H1 (cell line): ENCODE measurements around the gene NKPD1. TPM values are rescaled to one million over a fixed set of nuclear protein-coding genes. Genes with fewer than 3 reads are reported as not detected.

Source experiments
- CTCF ChIA-PET: fragments of 300-600 bp; sonication (Branson Sonifier 250); formaldehyde crosslinking; loops from one replicate; lab custom pipeline; 2021; ENCODE audit not compliant: partially characterized antibody; lab: Charles Lee
- POLR2A ChIA-PET: fragments of 300-600 bp; sonication (Branson Sonifier 250); formaldehyde crosslinking; loops from one replicate; lab custom pipeline; 2021; ENCODE audit warnings: inconsistent platforms; ENCODE audit not compliant: partially characterized antibody; lab: Charles Lee
- DNase-seq, 2 experiments: peaks; one replicate each; pipeline versions ENCODE4 v3.0.0 to v3.0.0-alpha.2; 2010 to 2022; ENCODE audit warnings: low spot score in 2 of 2, low read depth in 1 of 2, mixed read lengths in 1 of 2
- FAIRE-seq: peaks from 2 replicates; lab custom pipeline; 2011; peaks lifted over from hg19 to GRCh38; lab: Jason Lieb, UNC
- H2AFZ ChIP-seq: 2 replicates; pipeline ENCODE4 v1.8.1; 2012; ENCODE audit warnings: low read length, inconsistent platforms
- H2AK5ac ChIP-seq: 2 replicates; pipeline ENCODE4 v1.6.1; 2013; ENCODE audit warnings: low read depth, low read length
- H2BK120ac ChIP-seq: replicated peaks from 2 replicates; pipeline ENCODE3; 2013; ENCODE audit warnings: low read depth, low read length, inconsistent platforms
- H2BK12ac ChIP-seq: 2 replicates; pipeline ENCODE4 v1.6.1; 2013; ENCODE audit warnings: low read depth, low read length
- H2BK15ac ChIP-seq: 2 replicates; pipeline ENCODE4 v1.6.1; 2013; ENCODE audit warnings: low read length
- H2BK20ac ChIP-seq: 2 replicates; pipeline ENCODE4 v1.6.1; 2013; ENCODE audit warnings: low read length
- H2BK5ac ChIP-seq: 2 replicates; pipeline ENCODE4 v1.6.1; 2013; ENCODE audit warnings: low read depth, low read length
- H3K14ac ChIP-seq: 2 replicates; pipeline ENCODE4 v1.6.1; 2013; ENCODE audit warnings: inconsistent platforms; ENCODE audit not compliant: insufficient read length
- H3K18ac ChIP-seq: 2 replicates; pipeline ENCODE4 v1.6.1; 2013; ENCODE audit warnings: low read length; ENCODE audit errors: extremely low read depth
- H3K23ac ChIP-seq: 2 replicates; pipeline ENCODE4 v1.6.1; 2013; ENCODE audit warnings: inconsistent platforms; ENCODE audit not compliant: insufficient read length
- H3K23me2 ChIP-seq: 2 replicates; pipeline ENCODE4 v1.6.1; 2013; ENCODE audit warnings: low read depth, low read length
- H3K27ac ChIP-seq: 2 replicates; pipeline ENCODE4 v1.6.1; 2011; ENCODE audit warnings: low read depth, low read length, inconsistent platforms
- H3K27me3 ChIP-seq, 4 experiments: replicated peaks in 1 of 4; 1 replicate in 1 of 4; 2 replicates in 3 of 4; pipeline versions ENCODE4 v1.6.1 to v1.8.1; 2011 to 2013; ENCODE audit warnings: low read length in 3 of 4, mild to moderate bottlenecking in 3 of 4, inconsistent platforms in 2 of 4, mixed read lengths in 2 of 4, moderate library complexity in 1 of 4; ENCODE audit not compliant: control insufficient read depth in 3 of 4, insufficient read depth in 3 of 4; ENCODE audit errors: extremely low read depth in 1 of 4
- H3K36me3 ChIP-seq, 4 experiments: 2 replicates each; pipeline versions ENCODE4 v1.6.1 to v1.8.1; 2011 to 2013; ENCODE audit warnings: mild to moderate bottlenecking in 4 of 4, low read length in 3 of 4, moderate library complexity in 2 of 4, control low read depth in 1 of 4, inconsistent platforms in 1 of 4; ENCODE audit not compliant: insufficient read depth in 4 of 4, control insufficient read depth in 2 of 4
- H3K4ac ChIP-seq: replicated peaks from 2 replicates; pipeline ENCODE3; 2013; ENCODE audit warnings: low read length, low read depth, mixed read lengths, inconsistent platforms; ENCODE audit not compliant: insufficient read length
- H3K4me1 ChIP-seq, 4 experiments: replicated peaks in 1 of 4; 1 replicate in 1 of 4; 2 replicates in 3 of 4; pipeline versions ENCODE4 v1.6.1 to v1.8.1; 2011 to 2013; ENCODE audit warnings: low read length in 3 of 4, inconsistent platforms in 2 of 4, mixed read lengths in 1 of 4; ENCODE audit not compliant: insufficient read depth in 4 of 4, control insufficient read depth in 3 of 4
- H3K4me2 ChIP-seq, 2 experiments: 2 replicates each; pipeline versions ENCODE4 v1.6.1 to v1.8.1; 2011 to 2013; ENCODE audit warnings: low read depth in 2 of 2, low read length in 2 of 2, control low read depth in 1 of 2, inconsistent platforms in 1 of 2, mild to moderate bottlenecking in 1 of 2; ENCODE audit not compliant: insufficient read depth in 1 of 2
- H3K4me3 ChIP-seq, 4 experiments: fragments of 200-600, 300-600 bp in 1 of 4; sonication (generic), shearing (Covaris generic), sonication (Bioruptor Twin) in 1 of 4; 2 replicates each; pipeline versions ENCODE4 v1.5.1 to v1.8.1; 2011 to 2016; ENCODE audit warnings: low read length in 4 of 4, low read depth in 3 of 4, control low read depth in 2 of 4, inconsistent platforms in 2 of 4, mild to moderate bottlenecking in 2 of 4, mixed read lengths in 1 of 4, moderate library complexity in 1 of 4; ENCODE audit not compliant: insufficient read depth in 2 of 4; ENCODE audit errors: extremely low read depth in 1 of 4
- H3K56ac ChIP-seq: replicated peaks from 2 replicates; pipeline ENCODE3; 2013; ENCODE audit warnings: low read depth, mild to moderate bottlenecking, mixed read lengths, low read length, inconsistent platforms; ENCODE audit not compliant: insufficient read length
- H3K79me1 ChIP-seq: 2 replicates; pipeline ENCODE4 v1.6.1; 2013; ENCODE audit warnings: low read depth, low read length, control low read depth
- H3K79me2 ChIP-seq, 2 experiments: 2 replicates each; pipeline versions ENCODE4 v1.6.1 to v1.8.1; 2012 to 2013; ENCODE audit warnings: low read length in 2 of 2, mild to moderate bottlenecking in 2 of 2, inconsistent platforms in 1 of 2; ENCODE audit not compliant: insufficient read depth in 2 of 2, control insufficient read depth in 1 of 2
- H3K9ac ChIP-seq, 4 experiments: replicated peaks in 1 of 4; 1 replicate in 1 of 4; 2 replicates in 3 of 4; pipeline versions ENCODE4 v1.6.1 to v1.8.1; 2011 to 2013; ENCODE audit warnings: low read depth in 3 of 4, low read length in 3 of 4, control low read depth in 2 of 4, mild to moderate bottlenecking in 2 of 4, moderate library complexity in 2 of 4, inconsistent platforms in 1 of 4; ENCODE audit errors: extremely low read depth in 1 of 4
- H3K9me3 ChIP-seq, 2 experiments: 2 replicates each; pipeline versions ENCODE4 v1.6.1 to v1.8.1; 2012 to 2013; ENCODE audit warnings: mild to moderate bottlenecking in 2 of 2, moderate library complexity in 2 of 2, control low read depth in 1 of 2, inconsistent platforms in 1 of 2, low read depth in 1 of 2, low read length in 1 of 2, mixed read lengths in 1 of 2; ENCODE audit not compliant: insufficient read depth in 2 of 2
- H4K20me1 ChIP-seq, 2 experiments: replicated peaks in 1 of 2; 2 replicates each; pipeline versions ENCODE3 to v1.8.1; 2011 to 2013; ENCODE audit warnings: inconsistent platforms in 2 of 2, low read length in 2 of 2, mild to moderate bottlenecking in 1 of 2; ENCODE audit not compliant: insufficient read depth in 2 of 2, control insufficient read depth in 1 of 2
- H4K5ac ChIP-seq: 2 replicates; pipeline ENCODE4 v1.6.1; 2013; ENCODE audit warnings: low read length, low read depth, mixed read lengths, inconsistent platforms; ENCODE audit not compliant: insufficient read length
- H4K8ac ChIP-seq: 2 replicates; pipeline ENCODE4 v1.8.0; 2013; ENCODE audit warnings: mild to moderate bottlenecking, moderate library complexity, low read length, inconsistent platforms; ENCODE audit not compliant: insufficient read depth; ENCODE audit errors: extremely low read depth
- H4K91ac ChIP-seq: replicated peaks from 2 replicates; pipeline ENCODE3; 2013; ENCODE audit warnings: low read length, mixed read lengths, inconsistent platforms; ENCODE audit not compliant: insufficient read length
- ASH2L ChIP-seq: fragments of 200-600, 300-600 bp; sonication (generic); IDR thresholded peaks from one replicate; pipeline ENCODE4 v1.7.1; 2017; ENCODE audit warnings: low read length
- CTCF ChIP-seq, 3 experiments: IDR thresholded peaks; 1 replicate in 2 of 3; 2 replicates in 1 of 3; pipeline versions ENCODE4 v1.5.1 to v1.6.1; 2011; ENCODE audit warnings: low read length in 3 of 3, mild to moderate bottlenecking in 3 of 3, inconsistent platforms in 2 of 3, low read depth in 1 of 3, moderate library complexity in 1 of 3; ENCODE audit not compliant: insufficient read depth in 1 of 3; ENCODE audit errors: control extremely low read depth in 1 of 3
- EZH2 ChIP-seq: fragments of 200-600 bp; sonication (generic); IDR thresholded peaks from 2 replicates; pipeline ENCODE4 v1.7.1; 2012; ENCODE audit warnings: low read depth, mild to moderate bottlenecking, moderate library complexity, low read length, inconsistent platforms; ENCODE audit not compliant: severe bottlenecking
- GABPA ChIP-seq: IDR thresholded peaks from 2 replicates; pipeline ENCODE4 v1.6.1; 2011; ENCODE audit warnings: mild to moderate bottlenecking, low read length, moderate library complexity, borderline replicate concordance; ENCODE audit not compliant: insufficient read depth
- PHF8 ChIP-seq: fragments of 200-600 bp; sonication (generic); conservative IDR thresholded peaks from 2 replicates; pipeline ENCODE4 v1.7.1; 2012; ENCODE audit warnings: low read depth, mild to moderate bottlenecking, inconsistent platforms, low read length, moderate library complexity
- SIX5 ChIP-seq: IDR thresholded peaks from 2 replicates; pipeline ENCODE4 v1.6.1; 2011; ENCODE audit warnings: mild to moderate bottlenecking, low read depth, low read length
- ZNF274 ChIP-seq: IDR thresholded peaks from 2 replicates; pipeline ENCODE4 v1.7.0; 2012; ENCODE audit warnings: low read length, borderline replicate concordance; ENCODE audit errors: extremely low read depth
- WGBS, 2 experiments: shearing (Covaris generic) in 1 of 2; methylation state at CpG; one replicate each; pipeline versions ENCODE4 v1.1.6 to v1.1.7; 2013 to 2015; ENCODE audit warnings: low lambda C conversion rate in 2 of 2, mixed read lengths in 2 of 2, inconsistent platforms in 1 of 2, low coverage in 1 of 2, missing lambda C conversion rate in 1 of 2; ENCODE audit not compliant: insufficient replicate concordance in 2 of 2, insufficient coverage in 1 of 2, insufficient read length in 1 of 2; ENCODE audit errors: extremely low coverage in 1 of 2, missing lambda C conversion rate in 1 of 2; 5-methylcytosine and 5-hydroxymethylcytosine counted together
- polyA plus RNA-seq, 7 experiments: library from polyadenylated mRNA; depleted of rRNA in 3 of 7; stranded (reverse) in 5 of 7; unstranded in 2 of 7; fragments of >200 nt in 5 of 7; fragments of 200-250 nt in 2 of 7; gene quantifications; 1 replicate in 5 of 7; 2 replicates in 1 of 7; 4 replicates in 1 of 7; pipeline versions ENCODE4 v1.2.1 to v1.2.3, GENCODE V29; 2011 to 2013; ENCODE audit warnings: missing spikeins in 2 of 7, mixed read lengths in 2 of 7
- total RNA-seq: library from RNA; stranded (reverse); fragmentation: NEBNext Ultra II Directional; extraction: Animal tissue kit (Norgen Biotek cat#: 25700); gene quantifications from 2 replicates; pipeline ENCODE4 v1.2.1, GENCODE V29; 2021

NKPD1 gene
- total and polyA plus RNA-seq, 2 of the 8 experiments (the other 6 are each of a cell fraction or from before 2014, with no cell fraction given) = 0.30 to 0.39 TPM

- Histone ChIP-seq H2BK15ac (no peak overlapping the region), H2BK12ac (no peak overlapping the region), H3K4me1 (peaks cover 0 to 17% (median 8%) of the 10 kb centered on the region in 4 experiments; a peak in 5 of 7 replicates), H3K23ac (no peak overlapping the region), H2BK120ac (no peak overlapping the region), H4K8ac (peak overlapping the region; percentile 54), H3K79me2 (no peaks in the 10 kb centered on the region), H3K56ac (no peak overlapping the region), H3K36me3 (no peaks in the 10 kb centered on the region), H3K27me3 (peaks cover 0 to 5% (median 1%) of the 10 kb centered on the region in 4 experiments; a peak in 3 of 7 replicates), H4K20me1 (peaks cover 0 to 7% of the 10 kb centered on the region in 2 experiments), H2AK5ac (no peak overlapping the region), H3K4me2 (no peak overlapping the region), H4K5ac (no peak overlapping the region), H3K14ac (no peak overlapping the region), H3K23me2 (no peaks in the 10 kb centered on the region), H3K9me3 (no peaks in the 10 kb centered on the region), H3K4ac (no peak overlapping the region), H2AFZ (no peak overlapping the region), H2BK5ac (0 out of 2 replicates have a peak overlapping the region, but pooled peaks have one; percentile 49), H3K27ac (no peak overlapping the region), H3K9ac (no peak overlapping the region), H2BK20ac (no peak overlapping the region), H3K4me3 (no peak overlapping the region), H3K79me1 (no peaks in the 10 kb centered on the region; the same call in 1 of the 2 replicates), H3K18ac (no peak overlapping the region), H4K91ac (no peak overlapping the region)
- DNase-seq = peak; percentile 50 to 69
- TF ChIP-seq GABPA = no peak
- TF ChIP-seq PHF8 = no peak
- TF ChIP-seq ASH2L = no peak
- TF ChIP-seq EZH2 = no peak
- peak in 1 of 3 experiments; percentile 2; a peak in 2 of 4 replicates for TF ChIP-seq CTCF (IDR thresholded peaks at IDR 0.05; ENCODE audit: control extremely low read depth in 1 of 3, insufficient read depth in 1 of 3, low read depth in 1 of 3, low read length in 3 of 3)
- TF ChIP-seq ZNF274 = no peak
- no peak for TF ChIP-seq SIX5
- CTCF ChIA-PET = interaction anchor here (0.6 to 5.6 kb wide), 14 partner anchors 9 to 173 kb away, joined by 3 to 54 read pairs (median 4); partner anchors contain the start of gene TRAPPC6A
- WGBS, 2 experiments = 77% methylated on average over 26 of the region's 27 CpGs; no CpG with 5 or more reads in 1 of the 2 experiments
- POLR2A ChIA-PET = interaction anchor here (0.9 to 3.7 kb wide), 9 partner anchors 10 to 73 kb away, joined by 3 to 21 read pairs (median 4); partner anchors contain the start of genes BLOC1S3 and TRAPPC6A
- FAIRE-seq = no peak
These were observed 4.0 kb upstream of the NKPD1 start for GRCh38 chr19:45164577-45165335.
